ENCODE measurements around the gene BIK. TPM values are rescaled to one million over a fixed set of nuclear protein-coding genes. Genes with fewer than 3 reads are reported as not detected.
A peak's percentile ranks its signal among the peaks of the same experiment; 100 is the strongest.

The BIK gene
- total and polyA plus RNA-seq, 11 donors = 0.23 to 0.88 (median 0.46) TPM; not detected in 7

DNA sequence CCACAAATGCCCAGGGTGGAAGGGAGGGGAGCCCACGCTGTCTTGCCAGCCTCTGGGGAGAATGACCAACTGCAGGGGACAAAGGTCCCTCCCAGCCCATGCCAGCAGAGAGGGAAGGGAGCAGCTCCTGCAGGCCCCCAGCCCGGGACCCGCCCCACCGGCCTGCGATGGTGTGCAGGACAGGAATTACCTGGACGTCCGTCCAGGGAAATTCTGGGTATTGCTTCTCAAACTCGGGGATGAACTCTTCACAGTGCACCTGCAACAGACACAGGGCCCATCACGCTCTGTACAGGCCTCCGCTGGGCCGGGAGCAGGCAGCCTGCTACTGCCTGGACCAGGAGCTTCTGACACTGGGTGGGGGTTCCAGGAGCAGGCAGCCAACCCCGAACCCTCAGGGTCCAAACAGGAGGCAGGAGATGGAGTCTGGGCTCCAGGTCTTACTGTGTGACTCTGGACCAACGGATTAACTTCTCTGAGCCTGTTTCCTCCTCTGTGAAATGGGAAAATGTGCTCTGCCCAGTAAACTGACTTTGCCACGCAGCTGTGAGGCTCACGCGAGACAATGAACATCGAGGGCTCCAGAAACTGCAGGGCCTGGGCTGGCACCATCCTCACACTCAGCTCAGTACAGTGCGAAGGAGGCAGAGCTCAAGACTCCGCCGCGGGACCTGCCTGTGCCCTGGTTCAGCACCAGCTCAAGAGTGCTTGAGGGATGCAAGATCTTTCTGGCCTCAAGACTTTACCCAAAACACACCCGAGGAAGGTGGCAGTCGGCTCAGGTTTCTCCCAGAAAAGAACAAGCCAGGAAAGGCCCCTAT is 59.0 kb downstream of the BIK start:
- 86 to 93% (median 91%) methylated on average over 9 to 23 of the region's 23 CpGs for WGBS, 4 donors
- intact Hi-C loops (cut with DNase I) = no loop called here
- H3K36me3 ChIP-seq = peaks cover 2 to 66% (median 26%) of the 10 kb centered on the region in 9 donors
- no peak for ATAC-seq
- TF ChIP-seq, protein P1, sequence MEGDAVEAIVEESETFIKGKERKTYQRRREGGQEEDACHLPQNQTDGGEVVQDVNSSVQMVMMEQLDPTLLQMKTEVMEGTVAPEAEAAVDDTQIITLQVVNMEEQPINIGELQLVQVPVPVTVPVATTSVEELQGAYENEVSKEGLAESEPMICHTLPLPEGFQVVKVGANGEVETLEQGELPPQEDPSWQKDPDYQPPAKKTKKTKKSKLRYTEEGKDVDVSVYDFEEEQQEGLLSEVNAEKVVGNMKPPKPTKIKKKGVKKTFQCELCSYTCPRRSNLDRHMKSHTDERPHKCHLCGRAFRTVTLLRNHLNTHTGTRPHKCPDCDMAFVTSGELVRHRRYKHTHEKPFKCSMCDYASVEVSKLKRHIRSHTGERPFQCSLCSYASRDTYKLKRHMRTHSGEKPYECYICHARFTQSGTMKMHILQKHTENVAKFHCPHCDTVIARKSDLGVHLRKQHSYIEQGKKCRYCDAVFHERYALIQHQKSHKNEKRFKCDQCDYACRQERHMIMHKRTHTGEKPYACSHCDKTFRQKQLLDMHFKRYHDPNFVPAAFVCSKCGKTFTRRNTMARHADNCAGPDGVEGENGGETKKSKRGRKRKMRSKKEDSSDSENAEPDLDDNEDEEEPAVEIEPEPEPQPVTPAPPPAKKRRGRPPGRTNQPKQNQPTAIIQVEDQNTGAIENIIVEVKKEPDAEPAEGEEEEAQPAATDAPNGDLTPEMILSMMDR (IDR thresholded peaks at IDR 0.05) = no peak
- TF ChIP-seq POLR2A (IDR thresholded peaks at IDR 0.05) = no peak
- no peaks in the 10 kb centered on the region for H3K9me3 ChIP-seq
- no peaks in the 10 kb centered on the region for H3K27me3 ChIP-seq
- H3K4me1 ChIP-seq = peaks cover 0 to 14% (median 4%) of the 10 kb centered on the region in 12 donors
- H3K27ac ChIP-seq = no peak overlapping the region
- no peak for DNase-seq
- H3K4me3 ChIP-seq = no peak overlapping the region

DNA sequence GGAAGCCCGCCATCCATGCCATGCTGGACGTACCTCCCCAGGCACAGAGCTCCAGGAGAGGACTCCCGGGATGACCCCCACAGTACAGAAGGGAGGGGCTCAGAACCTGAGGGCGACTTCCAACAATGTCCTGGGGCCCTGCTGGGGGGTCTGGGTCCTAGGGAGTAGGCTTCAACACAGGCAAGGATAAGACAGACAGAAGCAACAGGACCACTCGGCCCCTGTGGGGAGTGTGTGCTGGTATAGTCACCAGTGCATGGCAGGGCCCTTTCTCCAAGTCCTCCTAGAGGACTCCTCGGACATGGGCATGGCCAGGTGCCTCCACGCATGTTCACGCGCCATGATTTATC is 59.6 kb downstream of the BIK start:
- no peak for TF ChIP-seq POLR2A (IDR thresholded peaks at IDR 0.05)
- TF ChIP-seq, protein P1 (IDR thresholded peaks at IDR 0.05) = no peak
- H3K4me1 ChIP-seq = peaks cover 0 to 8% (median 0%) of the 10 kb centered on the region in 12 donors
- H3K4me3 ChIP-seq = no peak overlapping the region
- no peak overlapping the region for H3K27ac ChIP-seq
- intact Hi-C loops (cut with DNase I) = no loop called here
- ATAC-seq (no peak), DNase-seq (peak in 1 of 5 donors; percentile 47)
- H3K36me3 ChIP-seq = peaks cover 2 to 72% (median 26%) of the 10 kb centered on the region in 9 donors
- 95 to 99% (median 96%) methylated on average over 9 of the region's 9 CpGs for WGBS, 4 donors
- no peaks in the 10 kb centered on the region for H3K27me3 ChIP-seq
- no peaks in the 10 kb centered on the region for H3K9me3 ChIP-seq

DNA sequence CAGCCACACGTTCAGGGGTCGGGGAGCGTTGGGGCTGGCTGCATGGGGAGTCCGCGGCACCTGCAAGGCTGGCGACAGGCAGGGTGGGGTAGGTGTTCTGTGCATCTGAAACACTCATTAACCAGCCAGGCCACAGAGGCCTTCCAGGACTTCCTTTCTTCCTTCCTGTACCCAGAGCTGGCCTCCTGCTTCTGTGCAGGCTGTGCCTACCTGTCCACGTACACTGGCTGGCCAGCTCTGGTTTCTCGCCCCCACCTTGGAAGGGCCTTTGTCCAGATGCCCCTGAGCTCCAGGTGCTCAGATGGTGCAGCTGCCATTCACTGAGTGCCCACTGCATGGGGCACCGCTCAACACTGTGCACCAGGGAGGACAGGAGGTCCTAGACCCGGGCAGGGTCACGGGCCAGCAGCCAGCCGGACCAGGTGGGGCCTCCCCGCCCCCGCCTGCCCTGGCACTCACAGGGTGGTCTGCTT is 60.5 kb downstream of the BIK start:
- TF ChIP-seq, protein P1 (IDR thresholded peaks at IDR 0.05) = no peak
- TF ChIP-seq POLR2A (IDR thresholded peaks at IDR 0.05) = no peak
- intact Hi-C loops (cut with DNase I) = no loop called here
- ATAC-seq = no peak
- Histone ChIP-seq H3K4me3 (no peak overlapping the region), H3K36me3 (peaks cover 2 to 80% (median 35%) of the 10 kb centered on the region in 9 donors), H3K9me3 (no peaks in the 10 kb centered on the region), H3K27me3 (no peaks in the 10 kb centered on the region), H3K4me1 (peaks cover 0 to 6% (median 0%) of the 10 kb centered on the region in 12 donors), H3K27ac (no peak overlapping the region)
- 76 to 85% (median 83%) methylated on average over 8 to 14 of the region's 14 CpGs for WGBS, 4 donors
- DNase-seq = peak in 1 of 5 donors; percentile 51

DNA sequence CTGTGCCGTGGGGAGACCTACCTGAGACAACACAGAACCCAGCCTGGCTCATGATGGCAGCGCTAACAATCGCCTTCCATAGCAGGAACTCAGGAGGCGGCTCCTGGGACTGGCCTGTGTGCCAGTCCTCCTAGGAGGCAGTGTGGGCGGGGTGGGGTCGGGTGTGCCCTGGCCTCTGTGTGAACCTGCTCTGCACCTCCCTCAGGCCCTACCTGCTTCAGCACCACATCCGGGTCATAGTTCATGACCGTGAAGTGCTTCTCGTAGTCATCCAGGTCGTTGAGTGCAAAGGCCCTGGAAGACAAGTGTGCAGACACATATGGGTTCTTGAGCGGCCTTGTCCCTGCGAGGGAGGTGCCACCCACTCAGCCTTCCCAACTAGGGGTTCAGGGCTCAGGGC is 61.1 kb downstream of the BIK start:
- H3K27me3 ChIP-seq = no peaks in the 10 kb centered on the region
- intact Hi-C loops (cut with DNase I) = no loop called here
- no peaks in the 10 kb centered on the region for H3K9me3 ChIP-seq
- peaks cover 2 to 82% (median 36%) of the 10 kb centered on the region in 9 donors for H3K36me3 ChIP-seq
- ATAC-seq (no peak), DNase-seq (no peak)
- H3K4me1 ChIP-seq = peaks cover 0 to 6% (median 0%) of the 10 kb centered on the region in 12 donors
- H3K4me3 ChIP-seq = no peak overlapping the region
- TF ChIP-seq, protein P1 (IDR thresholded peaks at IDR 0.05) = no peak
- TF ChIP-seq POLR2A (IDR thresholded peaks at IDR 0.05) = no peak
- WGBS, 4 donors = 57 to 93% (median 88%) methylated on average over 1 to 12 of the region's 12 CpGs
- H3K27ac ChIP-seq = no peak overlapping the region
